Type B pancreatic cell (in vitro differentiated cells): ENCODE measurements around the gene TMEM40. TPM values are rescaled to one million over a fixed set of nuclear protein-coding genes. Genes with fewer than 3 reads are reported as not detected.
A peak's percentile ranks its signal among the peaks of the same experiment; 100 is the strongest.

Experiments used
- DNase-seq: peaks from one replicate; pipeline ENCODE4 v3.0.0; 2021; ENCODE audit warnings: mixed read lengths; ENCODE audit not compliant: unreplicated experiment; ENCODE audit errors: extremely low spot score
- H3K27ac Mint-ChIP-seq: 2 replicates; pipeline ENCODE4 v1.8.0; 2021; ENCODE audit warnings: mild to moderate bottlenecking, mixed read lengths
- H3K27me3 Mint-ChIP-seq: 2 replicates; pipeline ENCODE4 v1.8.0; 2021; ENCODE audit warnings: mixed read lengths
- H3K36me3 Mint-ChIP-seq: 2 replicates; pipeline ENCODE4 v1.8.0; 2021; ENCODE audit warnings: mixed read lengths
- H3K4me1 Mint-ChIP-seq: one replicate; pipeline ENCODE4 v1.8.0; 2021; ENCODE audit warnings: mixed read lengths; ENCODE audit not compliant: unreplicated experiment
- H3K4me3 Mint-ChIP-seq: 2 replicates; pipeline ENCODE4 v1.8.0; 2021; ENCODE audit warnings: mild to moderate bottlenecking, mixed read lengths
- H3K9me3 Mint-ChIP-seq: 2 replicates; pipeline ENCODE4 v1.8.0; 2021; ENCODE audit warnings: mixed read lengths
- CTCF ChIP-seq: fragments of 200-600 bp; sonication (generic); conservative IDR thresholded peaks from 2 replicates; pipeline ENCODE4 v1.5.0; 2021; ENCODE audit warnings: antibody characterized with exemption, mild to moderate bottlenecking
- total RNA-seq: library from RNA; stranded (reverse); gene quantifications from 2 replicates; pipeline ENCODE4 v1.2.1, GENCODE V29; 2021; ENCODE audit warnings: low replicate concordance

TMEM40 gene
- total RNA-seq, 1 donor from 2014 or later = 16.3 TPM

GRCh38 chr3:12719984-12720898, 38.8 kb downstream of the TMEM40 start:
- DNase-seq = peak; percentile 78
- H3K4me1 Mint-ChIP-seq = peaks cover 10% of the 10 kb centered on the region
- no peaks in the 10 kb centered on the region for H3K36me3 Mint-ChIP-seq
- H3K27me3 Mint-ChIP-seq = no peaks in the 10 kb centered on the region
- H3K9me3 Mint-ChIP-seq = peaks cover 4% of the 10 kb centered on the region
- TF ChIP-seq CTCF = peak; percentile 96
- peak overlapping the region; percentile 72 for H3K27ac Mint-ChIP-seq
- peak overlapping the region; percentile 72 for H3K4me3 Mint-ChIP-seq

GRCh38 chr3:12719541-12719940, 39.5 kb downstream of the TMEM40 start:
- Mint-ChIP-seq H3K27ac (peak overlapping the region; percentile 72), H3K36me3 (no peaks in the 10 kb centered on the region), H3K4me3 (peak overlapping the region; percentile 72), H3K4me1 (peaks cover 10% of the 10 kb centered on the region), H3K9me3 (no peaks in the 10 kb centered on the region), H3K27me3 (no peaks in the 10 kb centered on the region)
- no peak for DNase-seq
- no peak for TF ChIP-seq CTCF

GRCh38 chr3:12716605-12717151, 42.4 kb downstream of the TMEM40 start:
- Mint-ChIP-seq H3K27me3 (no peaks in the 10 kb centered on the region), H3K9me3 (no peaks in the 10 kb centered on the region), H3K27ac (peak overlapping the region; percentile 74), H3K4me3 (no peak overlapping the region), H3K4me1 (peaks cover 10% of the 10 kb centered on the region), H3K36me3 (no peaks in the 10 kb centered on the region)
- DNase-seq = no peak
- no peak for TF ChIP-seq CTCF

- TF ChIP-seq CTCF = no peak
- Mint-ChIP-seq H3K4me1 (no peaks in the 10 kb centered on the region), H3K9me3 (no peaks in the 10 kb centered on the region), H3K27me3 (no peaks in the 10 kb centered on the region), H3K27ac (no peak overlapping the region), H3K36me3 (no peaks in the 10 kb centered on the region), H3K4me3 (no peak overlapping the region)
- no peak for DNase-seq
Observed at GRCh38 chr3:12714278-12714677, 44.8 kb downstream of the TMEM40 start.

GRCh38 chr3:12710062-12710461, 49.0 kb downstream of the TMEM40 start:
- Mint-ChIP-seq H3K4me3 (no peak overlapping the region), H3K27me3 (no peaks in the 10 kb centered on the region), H3K27ac (no peak overlapping the region), H3K36me3 (no peaks in the 10 kb centered on the region), H3K9me3 (no peaks in the 10 kb centered on the region), H3K4me1 (no peaks in the 10 kb centered on the region)
- no peak for TF ChIP-seq CTCF
- DNase-seq = no peak
